Measurements from ENCODE around the gene CRAT.
"Not testable (repeated sequence)": the region's sequence is repeated elsewhere in the genome, so short reads cannot be mapped to it uniquely, and the experiment has no call there.

Gene CRAT

GRCh38 chr9:129138144-129138462 is 27.5 kb upstream of the CRAT start:
- no peak for FAIRE-seq

- no peak for FAIRE-seq
Measured at GRCh38 chr9:129137292-129138143, 26.9 kb upstream of the CRAT start.

GRCh38 chr9:129136446-129137035 is 25.9 kb upstream of the CRAT start:
- no peak for FAIRE-seq

- no peak for FAIRE-seq
Measured at GRCh38 chr9:129135476-129135875, 24.9 kb upstream of the CRAT start.

- no peak for FAIRE-seq
Measured at GRCh38 chr9:129133082-129133481, 22.5 kb upstream of the CRAT start.

GRCh38 chr9:129131300-129132145 is 20.9 kb upstream of the CRAT start:
- no peak for FAIRE-seq

- FAIRE-seq, result no peak
Measured at GRCh38 chr9:129130791-129131190, 20.2 kb upstream of the CRAT start.

- FAIRE-seq, result not testable (repeated sequence)
Measured at GRCh38 chr9:129130271-129130670, 19.7 kb upstream of the CRAT start.

GRCh38 chr9:129128689-129129088 is 18.1 kb upstream of the CRAT start:
- no peak for FAIRE-seq

GRCh38 chr9:129126749-129127618 is 16.4 kb upstream of the CRAT start:
- no peak for FAIRE-seq

GRCh38 chr9:129125478-129125877 is 14.9 kb upstream of the CRAT start:
- FAIRE-seq, result no peak

GRCh38 chr9:129124506-129125069 is 14.0 kb upstream of the CRAT start:
- no peak for FAIRE-seq

GRCh38 chr9:129122976-129123375 is 12.4 kb upstream of the CRAT start:
- FAIRE-seq, result not testable (repeated sequence)

GRCh38 chr9:129122133-129122532 is 11.5 kb upstream of the CRAT start:
- FAIRE-seq, result no peak

- no peak for FAIRE-seq
Measured at GRCh38 chr9:129121483-129121882, 10.9 kb upstream of the CRAT start.

- no peak for FAIRE-seq
Measured at GRCh38 chr9:129118799-129119198, 8.2 kb upstream of the CRAT start.

GRCh38 chr9:129113645-129114304 is 3.2 kb upstream of the CRAT start:
- FAIRE-seq, result no peak

GRCh38 chr9:129112526-129112925 is 1.9 kb upstream of the CRAT start:
- FAIRE-seq, result not testable (repeated sequence)

- no peak for FAIRE-seq
Measured at GRCh38 chr9:129111528-129112151, 1.0 kb upstream of the CRAT start.

GRCh38 chr9:129109952-129110739 is 447 bp downstream of the CRAT start:
- FAIRE-seq, result no peak

- no peak for FAIRE-seq
Measured at GRCh38 chr9:129109537-129109903, 1.1 kb downstream of the CRAT start.
